Peyer's patch (tissue), 4 donors: Measurements from ENCODE around the gene PCP4L1. TPM values are rescaled to one million over a fixed set of nuclear protein-coding genes. Genes with fewer than 3 reads are reported as not detected.

Source experiments
- DNase-seq, 3 donors: peaks; one replicate each; pipeline ENCODE4 v3.0.0-alpha.2; 2017 to 2019
- H3K27ac ChIP-seq, 4 donors: fragments of 200-600 bp; sonication (generic); one replicate each; pipeline ENCODE4 v1.5.1; 2016 to 2019
- H3K27me3 ChIP-seq, 2 donors: fragments of 200-600 bp; sonication (generic); one replicate each; pipeline ENCODE4 v1.5.1; 2019
- H3K36me3 ChIP-seq, 3 donors: fragments of 200-600 bp; sonication (generic); one replicate each; pipeline ENCODE4 v1.5.1; 2016 to 2019
- H3K4me1 ChIP-seq, 4 donors: fragments of 200-600 bp; sonication (generic); one replicate each; pipeline ENCODE4 v1.5.1; 2016 to 2019
- H3K4me3 ChIP-seq, 4 donors: fragments of 200-600 bp; sonication (generic); 1 replicate in 3 of 4; 2 replicates in 1 of 4; pipeline ENCODE4 v1.5.1; 2016 to 2019; ENCODE audit warnings: mild to moderate bottlenecking in 1 of 4
- H3K9me3 ChIP-seq, 4 donors: fragments of 200-600 bp; sonication (generic); one replicate each; pipeline ENCODE4 v1.5.1; 2016 to 2019; ENCODE audit warnings: mild to moderate bottlenecking in 1 of 4
- POLR2A ChIP-seq, 2 donors: fragments of 450-650 bp; IDR thresholded peaks; one replicate each; pipeline ENCODE4 v1.5.1; 2017; ENCODE audit warnings: antibody characterized with exemption in 2 of 2, mild to moderate bottlenecking in 2 of 2, moderate library complexity in 2 of 2
- total RNA-seq, 4 donors: library from RNA; depleted of rRNA; stranded (reverse); fragments of >200 nt; gene quantifications; one replicate each; pipeline ENCODE4 v1.1.0, GENCODE V29; 2016
- TF ChIP-seq, protein P1 (sequence below), 6 experiments: fragments of 450-650 bp in 4 of 6; fragments of 200-600 bp in 2 of 6; sonication (generic) in 1 of 6; IDR thresholded peaks; one replicate each; pipeline ENCODE4 v1.5.1; 2017 to 2019; ENCODE audit warnings: antibody characterized with exemption in 6 of 6, mild to moderate bottlenecking in 3 of 6, moderate library complexity in 1 of 6

PCP4L1 gene
- total RNA-seq, 4 donors from 2014 or later, result not detected

DNA sequence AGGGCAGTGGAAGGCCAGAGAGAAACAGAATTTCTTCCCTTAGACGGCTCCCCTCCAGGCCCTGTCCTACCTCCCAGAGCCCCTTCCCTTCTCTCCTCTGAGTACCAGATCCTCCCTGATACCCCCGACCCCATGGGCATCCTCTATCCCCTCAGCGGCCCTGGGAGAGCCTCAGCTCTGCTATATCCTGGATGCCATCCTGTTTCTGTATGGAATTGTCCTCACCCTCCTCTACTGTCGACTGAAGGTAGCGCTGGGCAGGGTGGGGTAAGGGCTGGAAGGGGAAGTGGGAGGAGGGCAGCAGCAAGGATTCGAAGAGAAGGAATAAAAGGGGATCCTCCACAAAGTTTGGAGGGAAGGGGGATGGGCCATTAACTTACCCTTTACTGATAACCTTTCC, 40.7 kb upstream of the PCP4L1 start:
- DNase-seq, result no peak
- peak overlapping the region in 1 of 4 donors; percentile 19 for H3K4me3 ChIP-seq
- no peaks in the 10 kb centered on the region for H3K9me3 ChIP-seq
- peaks cover 0 to 19% (median 0%) of the 10 kb centered on the region in 3 donors for H3K36me3 ChIP-seq
- no peaks in the 10 kb centered on the region for H3K27me3 ChIP-seq
- peaks cover 0 to 15% (median 3%) of the 10 kb centered on the region in 4 donors for H3K4me1 ChIP-seq
- TF ChIP-seq POLR2A (IDR thresholded peaks at IDR 0.05), result no peak
- TF ChIP-seq, protein P1, sequence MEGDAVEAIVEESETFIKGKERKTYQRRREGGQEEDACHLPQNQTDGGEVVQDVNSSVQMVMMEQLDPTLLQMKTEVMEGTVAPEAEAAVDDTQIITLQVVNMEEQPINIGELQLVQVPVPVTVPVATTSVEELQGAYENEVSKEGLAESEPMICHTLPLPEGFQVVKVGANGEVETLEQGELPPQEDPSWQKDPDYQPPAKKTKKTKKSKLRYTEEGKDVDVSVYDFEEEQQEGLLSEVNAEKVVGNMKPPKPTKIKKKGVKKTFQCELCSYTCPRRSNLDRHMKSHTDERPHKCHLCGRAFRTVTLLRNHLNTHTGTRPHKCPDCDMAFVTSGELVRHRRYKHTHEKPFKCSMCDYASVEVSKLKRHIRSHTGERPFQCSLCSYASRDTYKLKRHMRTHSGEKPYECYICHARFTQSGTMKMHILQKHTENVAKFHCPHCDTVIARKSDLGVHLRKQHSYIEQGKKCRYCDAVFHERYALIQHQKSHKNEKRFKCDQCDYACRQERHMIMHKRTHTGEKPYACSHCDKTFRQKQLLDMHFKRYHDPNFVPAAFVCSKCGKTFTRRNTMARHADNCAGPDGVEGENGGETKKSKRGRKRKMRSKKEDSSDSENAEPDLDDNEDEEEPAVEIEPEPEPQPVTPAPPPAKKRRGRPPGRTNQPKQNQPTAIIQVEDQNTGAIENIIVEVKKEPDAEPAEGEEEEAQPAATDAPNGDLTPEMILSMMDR (IDR thresholded peaks at IDR 0.05), result no peak
- peak overlapping the region in 3 of 4 donors; percentile 42 to 71 (median 58) for H3K27ac ChIP-seq

DNA sequence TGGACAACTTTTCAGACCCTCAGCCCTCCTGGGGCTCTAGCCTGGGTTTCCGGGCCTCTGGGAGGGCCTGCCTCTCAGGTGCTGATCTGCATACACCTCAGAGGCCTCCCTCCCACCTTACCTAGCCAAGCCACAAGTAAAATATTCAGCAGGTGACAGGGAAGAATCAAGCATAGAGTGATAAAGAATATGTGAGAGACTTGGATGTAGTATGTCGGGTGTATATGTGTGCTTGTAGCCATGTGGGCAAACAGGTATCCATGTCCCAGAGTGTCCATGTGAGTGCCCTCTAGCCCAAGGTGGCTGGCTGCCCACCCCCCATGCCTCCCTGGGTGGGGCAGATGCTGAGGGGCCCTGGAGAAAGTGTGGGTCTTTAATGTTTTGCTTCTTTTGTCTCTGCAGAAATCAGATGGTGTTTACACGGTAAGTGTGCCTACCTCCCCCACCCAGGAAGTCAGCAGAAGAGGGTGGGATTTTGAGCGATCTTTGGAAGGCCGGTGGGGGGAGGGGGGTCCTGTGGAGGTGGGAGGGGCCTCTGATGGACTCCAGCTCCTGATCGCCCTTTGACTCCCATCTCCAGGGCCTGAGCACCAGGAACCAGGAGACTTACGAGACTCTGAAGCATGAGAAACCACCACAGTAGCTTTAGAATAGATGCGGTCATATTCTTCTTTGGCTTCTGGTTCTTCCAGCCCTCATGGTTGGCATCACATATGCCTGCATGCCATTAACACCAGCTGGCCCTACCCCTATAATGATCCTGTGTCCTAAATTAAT, 40.1 kb upstream of the PCP4L1 start:
- Histone ChIP-seq H3K4me1 (peaks cover 0 to 15% (median 3%) of the 10 kb centered on the region in 4 donors), H3K36me3 (peaks cover 0 to 13% (median 0%) of the 10 kb centered on the region in 3 donors), H3K27me3 (no peaks in the 10 kb centered on the region), H3K9me3 (no peaks in the 10 kb centered on the region), H3K27ac (peak overlapping the region in 2 of 4 donors; percentile 58 to 71), H3K4me3 (no peak overlapping the region)
- no peak for DNase-seq
- no peak for TF ChIP-seq POLR2A (IDR thresholded peaks at IDR 0.05)
- TF ChIP-seq, protein P1 (IDR thresholded peaks at IDR 0.05), result no peak

DNA sequence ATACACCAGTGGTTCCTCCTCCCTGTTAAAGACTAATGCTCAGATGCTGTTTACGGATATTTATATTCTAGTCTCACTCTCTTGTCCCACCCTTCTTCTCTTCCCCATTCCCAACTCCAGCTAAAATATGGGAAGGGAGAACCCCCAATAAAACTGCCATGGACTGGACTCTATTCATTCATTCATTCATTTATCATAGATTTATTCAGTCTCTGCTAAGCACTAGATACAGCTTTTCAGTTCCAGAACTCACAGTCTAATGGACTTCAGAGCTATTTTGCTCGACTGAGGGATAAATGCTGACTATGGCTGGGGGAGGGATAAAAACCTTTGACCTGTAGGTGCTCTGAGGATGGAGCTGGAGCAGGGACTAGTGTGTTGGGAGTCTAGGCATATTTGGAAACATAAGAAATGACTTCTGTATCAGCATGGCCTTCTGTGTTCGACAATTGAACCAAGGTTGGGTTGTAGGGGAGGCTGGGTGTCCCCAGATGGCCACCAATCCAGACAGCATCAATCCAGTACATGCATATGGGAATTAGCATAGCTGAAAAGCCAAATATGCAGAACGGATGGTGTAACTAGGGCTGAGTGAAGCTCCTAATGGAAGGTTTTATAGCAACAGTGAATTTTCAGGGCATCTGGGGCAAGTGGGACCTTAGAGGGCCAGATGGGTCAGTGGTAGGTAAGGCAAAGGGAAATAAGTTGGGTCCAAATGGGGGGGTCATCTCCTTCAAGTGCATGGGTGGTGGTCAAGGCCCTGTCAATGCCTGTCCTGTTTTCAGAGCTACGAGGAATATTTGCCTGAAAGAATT, 39.3 kb upstream of the PCP4L1 start:
- TF ChIP-seq, protein P1 (IDR thresholded peaks at IDR 0.05), result no peak
- no peak for TF ChIP-seq POLR2A (IDR thresholded peaks at IDR 0.05)
- Histone ChIP-seq H3K4me3 (no peak overlapping the region), H3K36me3 (peaks cover 0 to 5% (median 0%) of the 10 kb centered on the region in 3 donors), H3K4me1 (peaks cover 0 to 22% (median 3%) of the 10 kb centered on the region in 4 donors), H3K27me3 (no peaks in the 10 kb centered on the region), H3K27ac (no peak overlapping the region), H3K9me3 (no peaks in the 10 kb centered on the region)
- DNase-seq, result no peak

DNA sequence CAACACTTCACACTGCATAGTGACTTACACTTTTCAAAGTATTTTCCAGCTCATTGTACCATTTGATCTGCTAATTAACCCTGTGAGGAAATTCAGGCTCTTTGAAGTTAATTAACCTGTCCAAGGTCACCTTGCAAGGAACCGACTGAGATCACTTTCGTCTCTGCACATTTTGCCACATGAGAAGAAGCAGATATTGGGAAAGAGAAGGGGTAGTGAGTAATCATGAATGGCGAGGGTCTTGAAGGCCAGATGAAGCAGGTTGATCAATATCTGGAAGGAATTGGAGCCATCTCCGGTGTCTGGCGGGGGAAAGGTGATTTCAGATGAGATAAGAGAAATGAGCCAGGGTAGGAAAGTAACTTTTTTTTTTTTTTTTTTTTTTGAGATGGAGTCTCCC, 38.5 kb upstream of the PCP4L1 start:
- peaks cover 0 to 29% (median 7%) of the 10 kb centered on the region in 4 donors for H3K4me1 ChIP-seq
- no peaks in the 10 kb centered on the region for H3K36me3 ChIP-seq
- no peaks in the 10 kb centered on the region for H3K9me3 ChIP-seq
- no peak overlapping the region for H3K27ac ChIP-seq
- no peak overlapping the region for H3K4me3 ChIP-seq
- TF ChIP-seq, protein P1 (IDR thresholded peaks at IDR 0.05), result no peak
- TF ChIP-seq POLR2A (IDR thresholded peaks at IDR 0.05), result no peak
- no peak for DNase-seq
- H3K27me3 ChIP-seq, result no peaks in the 10 kb centered on the region

DNA sequence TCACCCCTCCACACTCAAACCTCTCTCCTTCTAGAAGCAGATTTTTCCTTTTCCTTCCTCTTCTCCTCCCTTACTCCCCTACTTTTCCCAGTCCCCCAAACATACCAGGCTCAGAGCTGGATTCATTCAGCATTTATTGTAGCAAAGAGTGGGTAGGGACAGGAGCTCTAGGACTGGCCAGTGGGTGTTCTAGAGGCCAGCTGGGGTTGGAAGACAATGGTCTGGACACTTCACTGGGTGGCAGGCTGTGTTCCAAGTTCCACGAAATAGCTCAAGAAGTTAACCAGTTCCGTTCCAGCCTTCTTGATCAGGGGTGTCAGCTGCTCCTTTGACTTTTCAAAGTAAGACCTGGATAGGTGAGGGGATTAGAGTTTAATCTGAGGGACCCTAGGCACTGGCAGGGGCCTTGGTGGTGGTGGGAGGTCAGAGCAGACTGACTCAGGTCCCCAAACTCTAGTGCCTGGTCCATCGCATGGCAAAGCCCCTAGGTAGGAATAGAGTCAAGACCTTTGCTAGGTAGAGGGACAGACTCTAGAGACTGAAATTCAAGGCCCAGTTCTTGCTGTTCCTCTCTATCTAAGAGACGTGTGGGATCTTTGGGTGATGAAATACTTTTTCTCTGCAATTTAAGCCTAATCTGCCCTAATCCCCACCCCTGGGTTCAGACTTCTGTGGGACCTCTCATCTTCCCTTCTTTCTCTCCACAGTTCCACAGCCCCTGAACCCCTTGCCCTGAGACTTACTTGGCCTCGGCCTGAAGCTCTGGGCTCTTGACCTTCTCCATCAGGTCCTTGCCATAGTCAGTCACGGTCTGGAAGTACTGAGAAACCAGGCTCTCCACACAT, 36.1 kb upstream of the PCP4L1 start:
- Histone ChIP-seq H3K27ac (no peak overlapping the region), H3K27me3 (no peaks in the 10 kb centered on the region), H3K4me3 (peak overlapping the region in 1 of 4 donors; percentile 7), H3K4me1 (peaks cover 3 to 45% (median 13%) of the 10 kb centered on the region in 4 donors), H3K9me3 (no peaks in the 10 kb centered on the region), H3K36me3 (no peaks in the 10 kb centered on the region)
- DNase-seq, result peak in 1 of 3 donors; percentile 25
- TF ChIP-seq POLR2A (IDR thresholded peaks at IDR 0.05), result no peak
- TF ChIP-seq, protein P1 (IDR thresholded peaks at IDR 0.05), result no peak
